HepG2 (cell line): ENCODE measurements around the gene HOXA11. TPM values are rescaled to one million over a fixed set of nuclear protein-coding genes. Genes with fewer than 3 reads are reported as not detected.

Experiments
- AHR ChIP-seq: IDR thresholded peaks from 2 replicates; pipeline ENCODE4 v1.6.1; 2018; ENCODE audit warnings: missing genetic modification reagents, missing compliant biosample characterization
- ARHGAP35 ChIP-seq: sonication (generic); formaldehyde crosslinking; IDR thresholded peaks from 2 replicates; pipeline ENCODE4 v1.9.0; 2022; ENCODE audit warnings: mild to moderate bottlenecking, inconsistent platforms, moderate library complexity, missing genetic modification reagents, borderline replicate concordance
- ATAD3A ChIP-seq: sonication (generic); formaldehyde crosslinking; IDR thresholded peaks from 2 replicates; pipeline ENCODE4 v1.4.0; 2020; ENCODE audit warnings: missing genetic modification reagents
- ELF4 ChIP-seq: sonication (generic); formaldehyde crosslinking; IDR thresholded peaks from 2 replicates; pipeline ENCODE4 v1.5.0; 2020; ENCODE audit warnings: missing genetic modification reagents, mild to moderate bottlenecking, moderate library complexity, borderline replicate concordance
- ETS1 ChIP-seq: sonication (generic); formaldehyde crosslinking; IDR thresholded peaks from 2 replicates; pipeline ENCODE4 v1.4.0; 2020; ENCODE audit warnings: missing genetic modification reagents
- HDAC1 ChIP-seq: sonication (generic); formaldehyde crosslinking; IDR thresholded peaks from 2 replicates; pipeline ENCODE4 v1.5.1; 2020; ENCODE audit warnings: mild to moderate bottlenecking, missing genetic modification reagents
- IRF1 ChIP-seq: sonication (generic); formaldehyde crosslinking; IDR thresholded peaks from 2 replicates; pipeline ENCODE4 v1.4.0; 2020; ENCODE audit warnings: low read depth, mild to moderate bottlenecking, missing genetic modification reagents
- MAX ChIP-seq: IDR thresholded peaks from 2 replicates; pipeline ENCODE4 v1.6.1; 2012; ENCODE audit warnings: inconsistent platforms
- RNF2 ChIP-seq: fragments of 450-650 bp; conservative IDR thresholded peaks from 2 replicates; pipeline ENCODE4 v1.6.1; 2016; ENCODE audit warnings: low read depth
- SOX5 ChIP-seq: IDR thresholded peaks from 2 replicates; pipeline ENCODE4 v1.6.1; 2016; ENCODE audit warnings: borderline replicate concordance
- SRSF4 ChIP-seq: fragments of 200-400 bp; formaldehyde crosslinking; IDR thresholded peaks from one replicate; pipeline ENCODE4 v1.6.1; 2018; ENCODE audit warnings: mild to moderate bottlenecking, low read depth, low read length, moderate library complexity; ENCODE audit not compliant: poor library complexity, severe bottlenecking
- TAF15 ChIP-seq: fragments of 200-400 bp; formaldehyde crosslinking; IDR thresholded peaks from one replicate; pipeline ENCODE4 v1.6.1; 2018; ENCODE audit warnings: mild to moderate bottlenecking, low read depth, low read length; ENCODE audit not compliant: poor library complexity, severe bottlenecking
- ZBTB33 ChIP-seq: sonication (generic); formaldehyde crosslinking; IDR thresholded peaks from 2 replicates; pipeline ENCODE4 v1.4.0; 2020; ENCODE audit warnings: missing genetic modification reagents
- ZNF276 ChIP-seq: sonication (generic); formaldehyde crosslinking; IDR thresholded peaks from 2 replicates; pipeline ENCODE4 v1.4.0; 2020; ENCODE audit warnings: mild to moderate bottlenecking, low read depth, missing genetic modification reagents
- ZNF333 ChIP-seq: sonication (generic); formaldehyde crosslinking; IDR thresholded peaks from 2 replicates; pipeline ENCODE4 v1.4.0; 2020; ENCODE audit warnings: mild to moderate bottlenecking, missing genetic modification reagents, borderline replicate concordance
- ZNF629 ChIP-seq: sonication (generic); formaldehyde crosslinking; conservative IDR thresholded peaks from 2 replicates; pipeline ENCODE4 v1.5.0; 2020; ENCODE audit warnings: missing genetic modification reagents
- ZNF660 ChIP-seq: sonication (generic); formaldehyde crosslinking; IDR thresholded peaks from 2 replicates; pipeline ENCODE4 v1.5.1; 2020; ENCODE audit warnings: mild to moderate bottlenecking, low read depth, missing genetic modification reagents, borderline replicate concordance
- ZNF691 ChIP-seq: sonication (generic); formaldehyde crosslinking; IDR thresholded peaks from 2 replicates; pipeline ENCODE4 v1.4.0; 2020; ENCODE audit warnings: missing genetic modification reagents, low read depth, mild to moderate bottlenecking, borderline replicate concordance
- ZNF724P ChIP-seq: sonication (generic); formaldehyde crosslinking; IDR thresholded peaks from 2 replicates; pipeline ENCODE4 v1.8.0; 2022; ENCODE audit warnings: missing genetic modification reagents, borderline replicate concordance
- ZNF75D ChIP-seq: sonication (generic); formaldehyde crosslinking; IDR thresholded peaks from 2 replicates; pipeline ENCODE4 v1.8.1; 2023; ENCODE audit warnings: missing genetic modification reagents, mild to moderate bottlenecking, borderline replicate concordance
- ZNF83 ChIP-seq: sonication (generic); formaldehyde crosslinking; IDR thresholded peaks from 2 replicates; pipeline ENCODE4 v1.4.0; 2020; ENCODE audit warnings: missing genetic modification reagents, mild to moderate bottlenecking, borderline replicate concordance
- ZNF883 ChIP-seq: sonication (generic); formaldehyde crosslinking; IDR thresholded peaks from 2 replicates; pipeline ENCODE4 v1.5.1; 2020; ENCODE audit warnings: mild to moderate bottlenecking, missing genetic modification reagents; ENCODE audit errors: not compliant biosample characterization
- polyA plus RNA-seq, 8 experiments: library from polyadenylated mRNA; depleted of rRNA in 3 of 8; stranded (reverse) in 7 of 8; unstranded in 1 of 8; fragments of >200 nt; fragmentation: Illumina TruSeq in 4 of 8; extraction: Trizol in 4 of 8; gene quantifications; 2 replicates each; pipeline versions ENCODE4 v1.2.1 to v1.2.3, GENCODE V29; 2011 to 2016; ENCODE audit warnings: low read depth in 4 of 8, missing spikeins in 1 of 8, mixed read lengths in 1 of 8; ENCODE audit not compliant: insufficient read depth in 1 of 8
- total RNA-seq, 5 experiments: library from RNA; depleted of rRNA; stranded (reverse); fragments of >200 nt; fragmentation: Illumina TruSeq; extraction: Trizol; gene quantifications; 2 replicates each; pipeline ENCODE4 v1.2.3, GENCODE V29; 2016; ENCODE audit warnings: low read depth in 1 of 5

HOXA11 gene
- total and polyA plus RNA-seq, 2 of the 13 experiments (the other 11 are each of a cell fraction or from before 2014, with no cell fraction given), result not detected

- TF ChIP-seq IRF1 (no peak), ZNF333 (no peak), SOX5 (CRISPR knock-in tag) (0 out of 2 replicates have a peak, but pooled peaks have one; percentile 11), ETS1 (CRISPR knock-in tag) (no peak), SRSF4 (no peak), ZNF276 (no peak), ZNF629 (CRISPR knock-in tag) (no peak), ATAD3A (CRISPR knock-in tag) (no peak), MAX (peak; percentile 48; the same call in 1 of the 2 replicates), ARHGAP35 (no peak; the same call in 1 of the 2 replicates), ZNF883 (peak; percentile 52), ELF4 (CRISPR knock-in tag) (no peak), HDAC1 (CRISPR knock-in tag) (peak; percentile 72), ZBTB33 (CRISPR knock-in tag) (0 out of 2 replicates have a peak, but pooled peaks have one; percentile 15), TAF15 (no peak), ZNF660 (no peak), ZNF691 (CRISPR knock-in tag) (no peak; the same call in 1 of the 2 replicates), RNF2 (no peak), AHR (CRISPR knock-in tag) (no peak), ZNF724P (CRISPR knock-in tag) (0 out of 2 replicates have a peak, but pooled peaks have one; percentile 17), ZNF83 (CRISPR knock-in tag) (0 out of 2 replicates have a peak, but pooled peaks have one; percentile 20), ZNF75D (CRISPR knock-in tag) (no peak)
These were observed 34.3 kb downstream of the HOXA11 start (continued) for GRCh38 chr7:27150568-27151340.
